GM10266 (cell line): ENCODE measurements around the gene CFAP46.
"Not testable (repeated sequence)": the region's sequence is repeated elsewhere in the genome, so short reads cannot be mapped to it uniquely, and the experiment has no call there.

Source experiments
- DNase-seq: peaks from one replicate; pipeline ENCODE4 v3.0.0; 2012; ENCODE audit errors: extremely low spot score
- TF ChIP-seq, protein P1 (sequence below): IDR thresholded peaks from 2 replicates; pipeline ENCODE4 v1.5.1; 2012; ENCODE audit warnings: mild to moderate bottlenecking, low read depth; ENCODE audit not compliant: control insufficient read depth, insufficient read depth; ENCODE audit errors: missing control alignments

The CFAP46 gene

DNA sequence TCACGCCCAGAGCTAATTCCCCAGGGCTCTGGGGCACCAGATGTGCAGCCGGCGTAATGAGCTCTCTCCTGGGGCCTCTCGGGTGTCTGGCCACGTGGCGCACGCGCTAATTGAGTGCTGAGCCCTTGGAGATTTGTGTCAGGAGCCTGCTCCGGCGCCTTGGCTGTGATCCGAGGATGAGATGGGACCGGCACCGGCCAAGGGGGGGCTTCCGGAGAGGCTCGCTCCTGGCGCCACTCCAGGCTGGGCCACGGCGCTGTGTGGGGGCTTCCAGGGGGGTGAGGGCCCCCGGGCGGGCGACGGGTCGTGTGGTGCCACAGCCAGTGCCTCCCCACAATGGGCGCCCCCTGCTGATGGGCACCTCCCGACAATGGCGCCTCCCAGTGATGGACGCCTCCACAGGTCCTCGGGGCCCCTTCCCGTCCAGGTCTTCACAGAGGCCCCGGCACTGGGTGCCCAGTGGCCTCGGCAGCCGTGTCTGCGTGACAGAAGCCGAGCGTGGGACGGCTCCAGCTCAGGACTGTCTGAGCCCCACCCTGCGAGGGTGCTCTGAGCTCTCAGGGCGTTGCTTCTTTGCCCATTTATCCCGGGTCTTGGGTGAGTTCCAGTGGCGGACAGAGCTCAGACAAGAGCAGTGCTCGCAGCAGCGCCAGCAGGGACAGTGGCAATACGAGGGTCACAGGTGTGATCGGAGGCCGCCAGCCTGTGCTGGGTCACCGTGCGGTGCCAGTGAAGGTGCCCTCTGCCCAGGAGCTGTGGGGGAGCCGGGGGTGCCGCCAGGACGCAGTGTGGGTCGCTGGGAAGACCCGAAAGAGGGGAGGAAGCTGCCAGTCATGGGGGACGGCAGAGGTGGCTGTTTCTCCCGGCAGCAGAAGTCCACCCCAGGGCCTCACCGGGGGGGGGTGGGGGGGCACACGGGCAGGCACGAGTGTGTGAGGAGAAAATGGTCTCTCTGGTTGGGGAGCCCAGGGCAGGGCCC is 148.2 kb downstream of the CFAP46 start:
- no peak for DNase-seq
- TF ChIP-seq, protein P1, sequence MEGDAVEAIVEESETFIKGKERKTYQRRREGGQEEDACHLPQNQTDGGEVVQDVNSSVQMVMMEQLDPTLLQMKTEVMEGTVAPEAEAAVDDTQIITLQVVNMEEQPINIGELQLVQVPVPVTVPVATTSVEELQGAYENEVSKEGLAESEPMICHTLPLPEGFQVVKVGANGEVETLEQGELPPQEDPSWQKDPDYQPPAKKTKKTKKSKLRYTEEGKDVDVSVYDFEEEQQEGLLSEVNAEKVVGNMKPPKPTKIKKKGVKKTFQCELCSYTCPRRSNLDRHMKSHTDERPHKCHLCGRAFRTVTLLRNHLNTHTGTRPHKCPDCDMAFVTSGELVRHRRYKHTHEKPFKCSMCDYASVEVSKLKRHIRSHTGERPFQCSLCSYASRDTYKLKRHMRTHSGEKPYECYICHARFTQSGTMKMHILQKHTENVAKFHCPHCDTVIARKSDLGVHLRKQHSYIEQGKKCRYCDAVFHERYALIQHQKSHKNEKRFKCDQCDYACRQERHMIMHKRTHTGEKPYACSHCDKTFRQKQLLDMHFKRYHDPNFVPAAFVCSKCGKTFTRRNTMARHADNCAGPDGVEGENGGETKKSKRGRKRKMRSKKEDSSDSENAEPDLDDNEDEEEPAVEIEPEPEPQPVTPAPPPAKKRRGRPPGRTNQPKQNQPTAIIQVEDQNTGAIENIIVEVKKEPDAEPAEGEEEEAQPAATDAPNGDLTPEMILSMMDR, result peak; percentile 4

DNA sequence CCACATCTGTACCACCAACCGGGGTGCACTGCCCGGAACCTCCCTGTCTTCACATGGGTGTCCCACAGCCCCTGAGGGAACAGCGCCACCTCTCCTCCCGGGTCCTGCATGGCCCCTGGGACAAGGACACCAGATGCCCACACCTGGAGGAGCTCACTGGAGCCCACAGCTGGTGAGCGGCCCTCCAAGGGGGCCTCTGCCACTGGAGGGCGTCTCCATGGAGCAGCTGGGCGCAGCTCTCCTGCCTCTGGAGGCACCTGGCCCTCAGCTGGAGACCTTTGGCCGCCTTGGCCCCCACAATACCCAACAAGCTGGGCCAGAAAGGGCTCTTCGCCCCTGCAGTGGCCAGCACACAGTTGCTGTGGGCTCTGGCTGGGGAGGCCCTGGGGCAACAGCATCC is 149.2 kb downstream of the CFAP46 start:
- DNase-seq, result no peak
- TF ChIP-seq, protein P1, result no peak

DNA sequence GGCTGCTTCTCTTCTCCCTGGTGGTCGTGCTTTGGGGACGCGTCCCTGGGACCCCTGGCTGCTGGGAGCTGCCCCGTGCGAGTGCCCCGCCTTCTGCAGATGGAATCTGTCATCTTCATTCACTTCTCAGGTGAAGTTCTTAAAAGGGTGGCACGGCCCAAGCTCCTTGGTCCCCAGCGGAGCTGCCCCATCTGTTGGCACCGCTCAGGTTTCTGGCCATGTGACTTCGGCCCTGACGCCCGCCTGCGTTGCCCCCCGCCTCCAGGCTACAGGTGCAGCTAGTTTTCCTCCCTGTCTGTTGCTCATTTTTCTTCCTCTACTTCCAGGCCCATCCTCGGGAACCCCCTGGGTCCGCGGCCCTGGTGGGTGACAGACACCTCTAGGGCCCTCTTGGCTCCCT is 149.6 kb downstream of the CFAP46 start:
- TF ChIP-seq, protein P1, result no peak
- DNase-seq, result no peak

DNA sequence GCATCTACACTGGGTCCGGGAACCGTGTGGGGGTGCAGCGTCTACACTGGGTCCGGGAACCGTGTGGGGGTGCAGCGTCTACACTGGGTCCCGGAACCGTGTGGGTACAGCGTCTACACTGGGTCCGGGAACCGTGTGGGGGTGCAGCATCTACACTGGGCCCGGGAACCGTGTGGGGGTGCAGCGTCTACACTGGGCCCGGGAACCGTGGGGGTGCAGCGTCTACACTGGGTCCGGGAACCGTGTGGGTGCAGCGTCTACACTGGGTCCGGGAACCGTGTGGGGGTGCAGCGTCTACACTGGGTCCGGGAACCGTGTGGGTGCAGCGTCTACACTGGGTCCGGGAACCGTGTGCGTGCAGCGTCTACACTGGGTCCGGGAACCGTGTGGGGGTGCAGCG is 150.3 kb downstream of the CFAP46 start:
- DNase-seq, result not testable (repeated sequence)

DNA sequence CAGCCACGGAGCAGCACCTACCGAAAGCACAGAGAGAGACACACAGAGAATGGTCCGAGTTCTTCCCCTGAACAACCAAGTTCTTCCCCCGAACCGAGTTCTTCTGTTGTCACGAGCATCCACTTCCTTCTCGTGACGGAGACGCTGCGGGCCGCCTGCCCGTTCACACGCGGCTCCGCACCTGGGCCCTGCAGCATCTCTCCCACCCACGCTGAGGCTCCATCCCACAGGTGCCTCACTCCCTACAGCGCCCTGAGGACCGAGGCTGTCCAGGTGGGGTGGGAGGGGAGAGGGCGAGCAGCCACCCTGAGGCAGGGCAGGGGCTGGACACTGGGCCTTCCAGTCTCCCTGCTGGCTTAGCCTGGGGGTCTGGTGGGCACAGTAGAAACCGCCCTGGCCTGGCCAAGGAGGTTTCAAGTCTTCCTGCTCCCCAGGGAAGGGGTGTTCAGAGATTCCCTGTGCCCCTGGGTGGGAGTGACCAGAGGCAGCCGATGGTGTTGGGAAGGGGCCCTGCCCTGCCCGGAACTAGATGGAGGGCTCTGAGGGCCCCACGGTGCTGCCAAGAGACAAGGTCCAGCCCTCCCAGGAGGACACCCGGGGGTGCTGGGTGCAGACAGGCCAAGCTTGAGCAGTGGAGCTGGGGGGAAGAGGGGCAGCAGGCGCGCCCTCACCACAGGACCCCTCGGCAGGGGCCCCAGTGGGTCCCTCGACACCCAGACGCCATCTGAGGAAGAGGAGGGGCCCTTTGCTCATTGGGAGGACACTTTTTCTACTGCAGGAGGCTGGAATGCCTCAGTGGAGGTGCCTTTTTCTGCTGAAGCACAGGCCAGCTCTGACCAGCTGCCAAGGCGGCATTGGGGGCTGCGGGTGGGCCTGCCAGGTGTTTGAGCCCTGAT is 151.2 kb downstream of the CFAP46 start:
- no peak for DNase-seq
- TF ChIP-seq, protein P1, result no peak

DNA sequence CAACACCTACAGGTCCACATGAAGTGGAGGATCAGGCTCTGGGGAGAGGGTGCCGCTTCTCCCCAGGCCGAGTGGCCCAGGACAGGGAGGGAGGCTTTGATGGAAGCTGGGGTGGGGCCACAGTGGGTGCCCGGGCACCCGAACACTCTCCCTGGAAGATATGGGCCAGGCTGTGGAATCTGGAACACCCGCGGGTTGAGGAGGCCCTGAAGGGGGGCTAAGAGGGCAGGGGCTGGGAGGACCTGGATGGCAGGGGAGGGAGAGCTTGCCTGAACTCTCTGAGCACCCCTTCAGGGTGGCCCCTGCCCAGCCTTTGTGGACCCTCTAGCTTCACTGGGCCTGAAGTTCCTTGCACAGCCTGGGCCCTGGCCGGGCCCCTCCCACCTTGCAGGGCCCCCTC is 151.9 kb downstream of the CFAP46 start:
- no peak for DNase-seq
- TF ChIP-seq, protein P1, result no peak

DNA sequence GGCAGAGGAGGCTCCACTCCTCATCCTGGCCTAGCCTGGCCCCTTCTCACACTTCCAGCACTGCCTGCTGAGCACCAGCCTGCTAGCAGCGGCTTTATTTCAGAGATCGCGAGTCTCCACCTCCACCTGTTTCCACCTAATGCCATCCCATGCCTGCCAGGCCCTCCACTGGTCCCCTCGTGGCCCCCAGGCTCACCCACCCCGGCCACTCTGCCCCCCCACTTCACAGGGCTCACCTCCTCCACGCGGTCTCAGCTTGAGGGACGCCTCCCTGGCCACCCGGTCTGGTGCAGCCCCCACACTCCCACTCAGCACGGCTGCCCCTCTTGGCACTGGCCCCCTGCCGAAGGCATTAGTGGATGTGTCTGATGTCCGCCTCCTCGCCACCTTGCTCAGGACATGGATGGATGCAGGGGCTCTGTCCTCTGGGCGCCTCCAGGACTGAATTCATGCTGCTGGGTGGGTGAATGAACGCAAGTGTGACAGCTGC is 152.7 kb downstream of the CFAP46 start:
- TF ChIP-seq, protein P1, result no peak
- no peak for DNase-seq
